Measurements from ENCODE around the gene ERC1. TPM values are rescaled to one million over a fixed set of nuclear protein-coding genes. Genes with fewer than 3 reads are reported as not detected.

ERC1 gene
- total RNA-seq, 6 experiments from 2014 or later, result 44.1 to 48.9 (median 47.9) TPM

DNA sequence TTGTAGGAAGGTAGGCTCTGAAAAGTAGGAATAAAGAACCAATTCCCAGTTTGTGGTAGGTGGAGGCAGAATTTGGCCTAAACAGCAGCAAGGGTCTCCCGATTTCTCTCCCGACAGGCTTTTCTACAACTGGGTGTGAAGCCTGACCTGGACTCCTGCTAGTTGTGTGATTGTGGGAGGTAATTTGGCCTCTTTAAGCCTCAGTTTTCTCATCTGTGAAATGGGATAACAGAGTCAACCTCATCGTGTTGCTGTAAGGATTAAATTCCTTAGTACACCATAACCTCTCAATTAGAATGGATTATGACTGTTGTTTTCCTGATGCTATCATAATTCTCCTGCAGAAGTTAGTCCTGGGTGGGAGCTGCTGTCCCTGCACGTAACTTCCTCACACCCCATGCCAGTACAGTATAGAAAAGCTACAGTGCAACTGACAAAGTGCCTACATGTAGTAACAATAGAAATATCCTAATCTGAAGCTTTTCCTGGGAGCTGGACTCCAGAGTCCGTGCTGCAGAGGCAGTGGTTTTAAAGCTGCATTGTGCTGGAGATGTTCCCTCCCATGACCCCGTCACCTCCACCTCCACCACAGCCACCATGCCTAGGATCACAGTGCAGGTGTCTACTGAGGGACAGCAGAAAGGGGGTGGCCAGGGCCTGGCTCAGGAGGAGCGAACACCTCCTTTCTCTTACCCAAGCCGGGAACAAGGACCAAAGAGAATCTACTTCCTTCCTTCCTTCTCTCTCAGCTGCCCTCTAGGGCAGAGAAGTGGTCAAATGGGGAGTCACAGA, 526.9 kb downstream of the ERC1 start:
- Mint-ChIP-seq H3K4me1 (ENCODE audit: low read depth) (peaks cover 39% of the 10 kb centered on the region), H3K4me3 (peak overlapping the region; percentile 46; the same call in 1 of the 2 replicates), H3K27ac (peak overlapping the region; percentile 61), H3K27me3 (ENCODE audit: insufficient read depth) (no peaks in the 10 kb centered on the region; the same call in 1 of the 2 replicates), H3K9me3 (peaks cover 10% of the 10 kb centered on the region), H3K36me3 (ENCODE audit: low read depth) (peaks cover 12% of the 10 kb centered on the region)
- TF ChIP-seq, protein P1, sequence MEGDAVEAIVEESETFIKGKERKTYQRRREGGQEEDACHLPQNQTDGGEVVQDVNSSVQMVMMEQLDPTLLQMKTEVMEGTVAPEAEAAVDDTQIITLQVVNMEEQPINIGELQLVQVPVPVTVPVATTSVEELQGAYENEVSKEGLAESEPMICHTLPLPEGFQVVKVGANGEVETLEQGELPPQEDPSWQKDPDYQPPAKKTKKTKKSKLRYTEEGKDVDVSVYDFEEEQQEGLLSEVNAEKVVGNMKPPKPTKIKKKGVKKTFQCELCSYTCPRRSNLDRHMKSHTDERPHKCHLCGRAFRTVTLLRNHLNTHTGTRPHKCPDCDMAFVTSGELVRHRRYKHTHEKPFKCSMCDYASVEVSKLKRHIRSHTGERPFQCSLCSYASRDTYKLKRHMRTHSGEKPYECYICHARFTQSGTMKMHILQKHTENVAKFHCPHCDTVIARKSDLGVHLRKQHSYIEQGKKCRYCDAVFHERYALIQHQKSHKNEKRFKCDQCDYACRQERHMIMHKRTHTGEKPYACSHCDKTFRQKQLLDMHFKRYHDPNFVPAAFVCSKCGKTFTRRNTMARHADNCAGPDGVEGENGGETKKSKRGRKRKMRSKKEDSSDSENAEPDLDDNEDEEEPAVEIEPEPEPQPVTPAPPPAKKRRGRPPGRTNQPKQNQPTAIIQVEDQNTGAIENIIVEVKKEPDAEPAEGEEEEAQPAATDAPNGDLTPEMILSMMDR (IDR thresholded peaks at IDR 0.05), result no peak
- DNase-seq, result no peak

DNA sequence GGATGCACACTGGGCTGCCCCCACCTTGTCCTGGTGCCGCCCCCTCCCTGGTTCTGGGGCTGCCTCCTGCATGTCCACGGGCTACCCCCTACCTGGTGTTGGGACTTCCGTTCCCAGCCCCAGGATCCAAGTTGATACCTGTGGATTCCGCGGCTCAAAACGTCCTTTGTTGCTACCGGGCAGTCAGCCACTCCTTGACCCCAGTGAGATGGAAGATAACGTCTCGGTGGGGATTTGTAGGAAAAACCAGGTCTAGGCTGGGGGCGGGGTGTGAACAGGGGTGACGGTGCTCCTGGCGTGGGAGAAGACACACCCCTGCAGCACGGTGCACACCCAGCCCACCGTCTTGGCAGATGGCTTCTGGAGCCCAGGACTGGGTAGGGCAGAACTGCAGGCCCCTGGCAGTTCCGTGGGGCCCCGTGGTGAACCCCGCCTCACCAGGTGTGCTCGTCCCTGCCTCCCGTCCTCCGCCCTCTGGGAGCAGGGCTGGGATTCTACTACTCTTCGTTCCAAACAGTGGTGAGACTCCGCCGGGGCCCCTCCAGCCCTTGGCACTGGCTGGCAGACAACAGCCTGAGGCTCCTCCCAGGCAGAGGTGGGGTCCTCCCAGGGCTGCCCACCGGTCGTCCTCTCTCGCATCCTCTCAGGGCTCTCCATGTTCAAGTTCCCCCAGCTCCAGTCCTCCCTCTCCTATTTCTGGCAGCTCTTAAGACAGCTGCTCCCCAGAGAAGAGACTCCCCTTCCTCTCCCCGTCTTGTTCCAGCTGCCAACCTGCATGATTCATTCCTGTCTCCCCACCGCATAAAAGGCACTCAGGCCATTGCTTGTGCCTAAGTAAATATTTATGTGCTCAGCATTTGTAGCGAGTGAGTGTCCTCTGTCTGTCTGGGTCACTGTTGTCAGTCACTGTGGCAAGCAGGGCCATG, 527.8 kb downstream of the ERC1 start:
- H3K9me3 Mint-ChIP-seq, result peaks cover 10% of the 10 kb centered on the region
- peak overlapping the region; percentile 58 for H3K4me3 Mint-ChIP-seq
- TF ChIP-seq, protein P1 (IDR thresholded peaks at IDR 0.05), result no peak
- H3K27me3 Mint-ChIP-seq (ENCODE audit: insufficient read depth), result no peaks in the 10 kb centered on the region; the same call in 1 of the 2 replicates
- H3K4me1 Mint-ChIP-seq (ENCODE audit: low read depth), result peaks cover 42% of the 10 kb centered on the region
- H3K27ac Mint-ChIP-seq, result peak overlapping the region; percentile 74
- DNase-seq, result peak; percentile 82
- H3K36me3 Mint-ChIP-seq (ENCODE audit: low read depth), result peaks cover 15% of the 10 kb centered on the region

DNA sequence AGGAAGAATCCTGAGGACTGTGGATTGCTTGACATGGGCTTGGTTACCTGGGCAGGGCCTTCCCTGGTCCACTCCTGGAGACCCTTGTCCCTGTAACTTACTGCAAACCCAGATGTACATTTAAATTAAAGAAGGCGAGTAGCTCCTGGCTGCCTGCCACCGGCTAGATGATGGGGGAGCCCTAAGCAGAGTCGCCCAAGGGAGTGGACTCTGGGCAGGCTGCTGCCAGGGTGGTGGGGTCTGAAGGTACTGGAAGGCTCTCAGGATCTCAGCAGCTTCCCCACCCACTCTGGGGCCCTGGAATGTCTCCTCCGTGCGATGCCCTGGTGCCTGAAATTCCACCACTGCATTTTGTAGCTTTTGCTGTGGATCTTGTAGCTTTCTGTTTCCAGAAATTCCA, 528.6 kb downstream of the ERC1 start:
- DNase-seq, result no peak
- peaks cover 19% of the 10 kb centered on the region for H3K36me3 Mint-ChIP-seq (ENCODE audit: low read depth)
- H3K4me1 Mint-ChIP-seq (ENCODE audit: low read depth), result peaks cover 45% of the 10 kb centered on the region
- peak overlapping the region; percentile 74 for H3K27ac Mint-ChIP-seq
- H3K27me3 Mint-ChIP-seq (ENCODE audit: insufficient read depth), result no peaks in the 10 kb centered on the region; the same call in 1 of the 2 replicates
- TF ChIP-seq, protein P1 (IDR thresholded peaks at IDR 0.05), result no peak
- peak overlapping the region; percentile 58; the same call in 1 of the 2 replicates for H3K4me3 Mint-ChIP-seq
- peaks cover 10% of the 10 kb centered on the region for H3K9me3 Mint-ChIP-seq

DNA sequence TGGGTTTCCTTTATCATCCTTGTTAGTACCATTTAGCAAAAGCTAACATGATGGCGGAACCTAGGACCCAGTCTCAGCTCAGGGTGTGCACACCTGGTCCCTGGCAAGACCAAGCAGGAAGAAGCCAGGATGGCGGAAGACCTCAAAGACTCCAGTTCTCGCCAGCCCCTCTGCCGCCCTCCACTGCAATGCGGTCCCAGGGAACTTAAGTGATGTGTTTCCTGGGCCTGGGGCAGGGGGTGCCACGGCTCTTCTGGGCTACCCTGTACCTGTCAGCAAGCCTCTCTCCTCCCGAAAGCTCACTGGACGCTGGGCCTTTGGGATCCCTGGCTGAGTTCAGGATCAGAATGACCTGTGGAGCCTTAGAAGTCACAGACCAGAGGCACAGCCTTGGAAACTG, 532.0 kb downstream of the ERC1 start:
- Mint-ChIP-seq H3K36me3 (ENCODE audit: low read depth) (peaks cover 12% of the 10 kb centered on the region), H3K4me1 (ENCODE audit: low read depth) (peaks cover 54% of the 10 kb centered on the region), H3K9me3 (no peaks in the 10 kb centered on the region), H3K27ac (no peak overlapping the region), H3K4me3 (no peak overlapping the region), H3K27me3 (ENCODE audit: insufficient read depth) (no peaks in the 10 kb centered on the region; the same call in 1 of the 2 replicates)
- no peak for DNase-seq
- TF ChIP-seq, protein P1 (IDR thresholded peaks at IDR 0.05), result no peak

DNA sequence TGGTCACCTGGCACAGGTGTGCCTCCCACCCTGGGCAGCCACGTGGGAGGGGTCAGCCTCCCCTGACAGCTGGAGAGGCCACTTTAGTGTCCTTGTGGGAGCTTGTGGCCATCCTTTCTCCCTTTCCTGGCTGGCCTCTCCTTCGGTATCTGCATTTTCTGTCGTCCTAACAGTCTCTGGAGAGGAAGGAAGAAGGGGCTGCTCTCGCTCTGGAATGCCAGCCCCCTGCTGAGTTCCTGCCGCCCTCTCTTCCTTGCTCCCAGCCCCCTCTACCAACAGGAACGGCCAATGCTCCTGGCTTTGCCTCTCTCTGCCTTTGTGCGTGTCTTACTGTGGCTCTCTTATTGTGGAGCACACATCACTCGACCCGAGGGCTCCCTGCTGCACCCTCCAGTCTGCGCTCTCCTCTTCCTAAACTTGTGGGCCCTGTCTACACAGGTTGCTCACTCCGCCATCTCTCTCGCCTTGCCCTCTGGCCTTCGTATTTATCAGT, 532.6 kb downstream of the ERC1 start:
- no peak for DNase-seq
- Mint-ChIP-seq H3K36me3 (ENCODE audit: low read depth) (peaks cover 12% of the 10 kb centered on the region), H3K27me3 (ENCODE audit: insufficient read depth) (no peaks in the 10 kb centered on the region; the same call in 1 of the 2 replicates), H3K9me3 (no peaks in the 10 kb centered on the region), H3K4me1 (ENCODE audit: low read depth) (peaks cover 56% of the 10 kb centered on the region), H3K27ac (no peak overlapping the region), H3K4me3 (no peak overlapping the region)
- TF ChIP-seq, protein P1 (IDR thresholded peaks at IDR 0.05), result no peak

All from HFFc6 (cell line).